GM10248 (cell line): ENCODE results near the gene CWF19L1.

Experiments
- CTCF ChIA-PET: fragments of 300-600 bp; sonication (Branson Sonifier 250); formaldehyde crosslinking; extraction: SDS; loops from one replicate; lab custom pipeline; 2021; ENCODE audit warnings: antibody characterized with exemption; lab: Yijun Ruan, JAX
- POLR2A ChIA-PET: fragments of 350-650 bp; sonication (Branson Sonifier 250); formaldehyde crosslinking; extraction: SDS; loops from one replicate; lab custom pipeline; 2020; ENCODE audit warnings: antibody characterized with exemption; lab: Yijun Ruan, JAX
- DNase-seq: peaks from one replicate; pipeline ENCODE4 v3.0.0; 2012; ENCODE audit errors: extremely low spot score
- TF ChIP-seq, protein P1 (sequence below): IDR thresholded peaks from 2 replicates; pipeline ENCODE4 v1.5.1; 2012; ENCODE audit warnings: mild to moderate bottlenecking, low read depth; ENCODE audit errors: extremely low read depth, missing control alignments, control extremely low read depth

The CWF19L1 gene

DNA sequence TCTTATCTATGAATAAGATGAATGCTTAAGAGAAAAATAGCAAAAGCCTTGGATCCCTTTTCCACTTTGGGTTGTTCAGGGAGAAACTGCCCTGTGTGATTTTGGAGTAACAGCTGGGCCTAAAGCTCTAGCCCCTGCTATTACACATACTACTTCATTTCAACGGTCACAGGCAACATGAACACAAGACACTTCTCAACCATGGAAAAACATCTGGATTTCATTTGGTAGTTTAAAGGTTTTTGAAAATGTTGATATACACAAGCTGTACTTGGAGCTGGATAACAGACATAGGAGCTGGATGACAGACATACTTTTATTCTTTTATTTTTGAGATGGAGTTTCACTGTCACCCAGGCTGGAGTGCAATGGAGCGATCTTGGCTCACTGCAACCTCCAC lies 35.3 kb downstream of the CWF19L1 start:
- POLR2A ChIA-PET: no interaction called here
- TF ChIP-seq, protein P1, sequence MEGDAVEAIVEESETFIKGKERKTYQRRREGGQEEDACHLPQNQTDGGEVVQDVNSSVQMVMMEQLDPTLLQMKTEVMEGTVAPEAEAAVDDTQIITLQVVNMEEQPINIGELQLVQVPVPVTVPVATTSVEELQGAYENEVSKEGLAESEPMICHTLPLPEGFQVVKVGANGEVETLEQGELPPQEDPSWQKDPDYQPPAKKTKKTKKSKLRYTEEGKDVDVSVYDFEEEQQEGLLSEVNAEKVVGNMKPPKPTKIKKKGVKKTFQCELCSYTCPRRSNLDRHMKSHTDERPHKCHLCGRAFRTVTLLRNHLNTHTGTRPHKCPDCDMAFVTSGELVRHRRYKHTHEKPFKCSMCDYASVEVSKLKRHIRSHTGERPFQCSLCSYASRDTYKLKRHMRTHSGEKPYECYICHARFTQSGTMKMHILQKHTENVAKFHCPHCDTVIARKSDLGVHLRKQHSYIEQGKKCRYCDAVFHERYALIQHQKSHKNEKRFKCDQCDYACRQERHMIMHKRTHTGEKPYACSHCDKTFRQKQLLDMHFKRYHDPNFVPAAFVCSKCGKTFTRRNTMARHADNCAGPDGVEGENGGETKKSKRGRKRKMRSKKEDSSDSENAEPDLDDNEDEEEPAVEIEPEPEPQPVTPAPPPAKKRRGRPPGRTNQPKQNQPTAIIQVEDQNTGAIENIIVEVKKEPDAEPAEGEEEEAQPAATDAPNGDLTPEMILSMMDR: no peak
- CTCF ChIA-PET: interaction anchor here (0.8 to 2.5 kb wide), 3 partner anchors 8 to 387 kb away, joined by 4 to 5 read pairs (median 4); no protein-coding TSS in a partner anchor
- no peak for DNase-seq

- ChIA-PET POLR2A (no interaction called here), CTCF (interaction anchor here (0.6 to 2.5 kb wide), 2 partner anchors 10 to 384 kb away, joined by 3 to 5 read pairs; no protein-coding TSS in a partner anchor)
- no peak for DNase-seq
- TF ChIP-seq, protein P1: no peak
Measured at GRCh38 chr10:100229819-100230422, 37.5 kb downstream of the CWF19L1 start.

DNA sequence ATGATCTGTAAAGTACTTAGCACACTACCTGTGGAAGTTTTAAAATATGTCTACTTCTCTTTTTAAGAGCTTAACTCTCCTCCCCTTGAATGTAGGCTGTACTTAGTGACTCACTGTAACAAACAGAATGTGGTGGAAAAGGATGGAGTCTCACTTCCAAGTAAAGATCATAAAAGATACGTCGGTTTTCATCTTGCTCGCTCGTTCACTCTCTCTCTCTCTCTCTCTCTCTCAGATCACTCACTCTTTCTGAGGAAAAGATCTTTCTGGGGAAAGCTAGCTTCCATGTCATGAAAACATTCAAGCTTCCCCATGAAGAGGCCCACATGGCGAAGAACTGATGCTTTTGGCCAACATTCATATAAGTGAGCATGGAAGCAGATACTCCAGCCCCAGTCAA lies 43.6 kb downstream of the CWF19L1 start:
- DNase-seq: no peak
- ChIA-PET POLR2A (no interaction called here), CTCF (interaction anchor here (1.2 to 1.7 kb wide), 4 partner anchors 11 to 72 kb away, joined by 3 to 4 read pairs (median 3); no protein-coding TSS in a partner anchor)
- TF ChIP-seq, protein P1: no peak

GRCh38 chr10:100222529-100222928 lies 44.9 kb downstream of the CWF19L1 start:
- CTCF ChIA-PET: no interaction called here
- TF ChIP-seq, protein P1: no peak
- POLR2A ChIA-PET: no interaction called here
- no peak for DNase-seq

DNA sequence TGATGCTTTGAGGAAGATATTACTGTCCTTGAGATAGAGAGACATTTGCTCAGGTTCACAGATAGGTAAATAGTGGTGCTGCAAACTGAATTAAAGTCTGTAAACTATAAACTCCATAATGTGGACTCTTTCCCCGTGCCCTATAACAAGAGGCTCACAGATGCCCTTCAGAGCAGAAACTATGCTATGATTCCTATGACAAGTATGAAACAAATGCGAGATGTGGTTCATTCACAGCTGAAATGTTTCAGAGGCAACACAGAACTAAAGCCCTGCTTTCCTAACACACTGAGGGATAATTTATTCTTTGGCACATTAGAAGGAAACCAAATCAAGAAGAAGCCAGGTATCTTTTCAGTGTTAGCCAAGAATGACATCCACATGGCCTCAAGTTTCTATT lies 51.4 kb downstream of the CWF19L1 start:
- TF ChIP-seq, protein P1: no peak
- ChIA-PET POLR2A (no interaction called here), CTCF (interaction anchor here (1.0 to 3.0 kb wide), 6 partner anchors 9 to 370 kb away, joined by 3 to 10 read pairs (median 4); no protein-coding TSS in a partner anchor)
- no peak for DNase-seq

- no peak for DNase-seq
- ChIA-PET CTCF (interaction anchor here (1.0 kb wide), 1 partner anchor 12 kb away, joined by 3 read pairs; no protein-coding TSS in a partner anchor), POLR2A (no interaction called here)
- TF ChIP-seq, protein P1: no peak
Measured at GRCh38 chr10:100209303-100209702, 58.1 kb downstream of the CWF19L1 start.
